Measurements from ENCODE around the gene SERPINB6. TPM values are rescaled to one million over a fixed set of nuclear protein-coding genes. Genes with fewer than 3 reads are reported as not detected.
"Not testable (repeated sequence)": the region's sequence is repeated elsewhere in the genome, so short reads cannot be mapped to it uniquely, and the experiment has no call there.

The SERPINB6 gene
- total RNA-seq, 1 experiment from 2014 or later: 68.0 TPM

DNA sequence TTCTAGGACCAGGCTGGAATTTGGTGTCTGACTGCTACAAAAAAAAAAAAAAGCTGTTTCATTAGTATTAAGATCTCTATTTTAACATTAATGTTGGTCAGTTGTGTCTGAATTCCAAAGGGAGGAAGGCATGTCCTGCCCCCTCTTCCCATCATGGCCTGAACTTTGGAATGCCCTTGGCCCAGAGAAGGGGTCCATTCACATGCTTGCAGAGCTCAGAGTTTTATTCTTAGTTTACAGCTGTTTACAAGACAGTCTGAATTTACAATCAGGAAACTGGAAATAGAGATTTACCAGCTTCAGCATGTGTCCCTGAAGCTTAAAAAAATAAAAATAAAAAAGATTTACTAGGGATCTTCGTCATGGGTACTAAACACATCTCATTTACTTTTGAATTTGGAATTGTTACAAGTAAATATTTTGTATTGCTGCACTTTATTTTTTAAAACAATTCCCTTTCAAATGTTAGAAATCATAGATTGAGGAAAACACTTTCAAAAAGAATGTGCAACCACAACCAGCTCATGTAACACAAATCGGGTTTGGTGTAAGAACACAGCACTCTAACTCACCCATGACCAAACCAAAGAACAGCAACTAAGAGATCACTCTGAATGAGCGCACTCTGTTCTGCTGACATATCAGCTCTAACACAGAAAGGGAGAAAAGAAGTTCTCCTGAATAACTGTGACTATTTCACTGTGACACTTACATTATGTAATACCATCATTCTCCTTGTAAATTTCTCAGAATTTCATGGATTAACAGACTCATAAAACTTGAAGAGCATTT lies 6.6 kb upstream of the SERPINB6 start:
- DNase-seq (ENCODE audit: low spot score): no peak

GRCh38 chr6:2977290-2977689 lies 5.9 kb upstream of the SERPINB6 start:
- DNase-seq (ENCODE audit: low spot score): no peak

DNA sequence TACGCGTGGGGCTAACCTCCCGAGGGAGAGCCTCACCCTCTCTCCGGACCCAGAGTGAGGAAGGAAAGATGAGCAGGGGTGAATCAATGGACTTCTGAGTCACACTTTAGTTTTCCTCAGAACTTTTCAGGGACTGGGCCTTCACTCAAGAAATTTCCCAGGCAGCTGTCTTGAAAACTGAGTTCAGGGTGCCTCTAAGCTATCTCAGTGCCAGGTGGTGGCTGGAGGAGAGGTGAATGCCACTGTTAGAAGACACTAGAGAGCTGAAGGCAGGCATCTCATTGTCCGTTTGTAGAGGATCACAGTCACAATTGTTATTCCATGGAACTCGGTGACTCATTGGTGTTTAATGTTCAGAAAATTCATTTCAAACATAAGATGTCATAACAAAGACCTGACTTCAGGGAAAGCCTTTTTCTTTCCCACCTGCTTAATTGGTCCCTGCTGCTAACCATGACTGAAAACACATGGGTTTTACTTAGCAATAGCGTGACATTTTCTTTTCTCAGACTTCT lies 5.3 kb upstream of the SERPINB6 start:
- no peak for DNase-seq (ENCODE audit: low spot score)

GRCh38 chr6:2976060-2976459 lies 4.7 kb upstream of the SERPINB6 start:
- DNase-seq (ENCODE audit: low spot score): no peak

GRCh38 chr6:2973676-2974075 lies 2.3 kb upstream of the SERPINB6 start:
- DNase-seq (ENCODE audit: low spot score): no peak

GRCh38 chr6:2973180-2973579 lies 1.8 kb upstream of the SERPINB6 start:
- not testable (repeated sequence) for DNase-seq (ENCODE audit: low spot score)

DNA sequence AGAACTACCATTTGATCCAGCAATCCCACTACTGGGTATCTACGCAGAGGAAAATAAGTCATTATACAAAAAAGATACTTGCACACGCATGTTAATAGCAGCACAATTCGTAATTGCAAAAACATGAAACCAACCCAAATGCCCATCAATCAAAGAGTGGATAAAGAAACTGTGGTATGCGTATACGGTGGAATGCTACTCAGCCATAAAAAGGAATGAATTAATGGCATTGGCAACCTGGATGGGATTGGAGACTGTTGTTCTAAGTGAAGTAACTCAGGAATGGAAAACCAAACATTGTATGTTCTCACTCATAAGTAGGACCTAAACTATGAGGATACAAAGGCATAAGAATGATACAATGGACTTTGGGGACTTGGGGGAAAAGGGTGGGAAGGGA lies 1.3 kb upstream of the SERPINB6 start:
- not testable (repeated sequence) for DNase-seq (ENCODE audit: low spot score)

GRCh38 chr6:2972219-2972487 lies 786 bp upstream of the SERPINB6 start:
- DNase-seq (ENCODE audit: low spot score): not testable (repeated sequence)

GRCh38 chr6:2970753-2971419 lies 481 bp downstream of the SERPINB6 start:
- peak; percentile 54 for DNase-seq (ENCODE audit: low spot score)

- DNase-seq (ENCODE audit: low spot score): no peak
Observed at GRCh38 chr6:2970034-2970685, 1.2 kb downstream of the SERPINB6 start.

DNA sequence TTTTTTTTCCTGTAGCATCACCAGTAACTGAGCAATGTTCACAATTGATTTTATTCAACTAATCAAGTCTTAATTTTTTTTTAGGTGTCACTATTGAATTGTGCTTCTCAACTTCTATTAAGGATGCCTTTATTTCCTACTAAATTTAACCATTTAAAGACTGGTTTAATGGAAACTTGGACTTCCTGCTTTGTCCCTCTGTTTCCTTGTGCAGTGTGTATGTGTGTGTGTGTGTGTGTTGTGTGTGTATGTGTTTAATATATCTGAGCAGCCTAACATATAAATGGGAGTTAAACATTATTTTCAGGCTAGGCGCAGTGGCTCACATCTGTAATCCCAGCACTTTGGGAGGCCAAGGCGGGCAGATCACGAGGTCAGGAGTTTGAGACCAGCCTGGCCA lies 1.8 kb downstream of the SERPINB6 start:
- no peak for DNase-seq (ENCODE audit: low spot score)

- no peak for DNase-seq (ENCODE audit: low spot score)
Observed at GRCh38 chr6:2968600-2969135, 2.7 kb downstream of the SERPINB6 start.

GRCh38 chr6:2967936-2968335 lies 3.4 kb downstream of the SERPINB6 start:
- no peak for DNase-seq (ENCODE audit: low spot score)

DNA sequence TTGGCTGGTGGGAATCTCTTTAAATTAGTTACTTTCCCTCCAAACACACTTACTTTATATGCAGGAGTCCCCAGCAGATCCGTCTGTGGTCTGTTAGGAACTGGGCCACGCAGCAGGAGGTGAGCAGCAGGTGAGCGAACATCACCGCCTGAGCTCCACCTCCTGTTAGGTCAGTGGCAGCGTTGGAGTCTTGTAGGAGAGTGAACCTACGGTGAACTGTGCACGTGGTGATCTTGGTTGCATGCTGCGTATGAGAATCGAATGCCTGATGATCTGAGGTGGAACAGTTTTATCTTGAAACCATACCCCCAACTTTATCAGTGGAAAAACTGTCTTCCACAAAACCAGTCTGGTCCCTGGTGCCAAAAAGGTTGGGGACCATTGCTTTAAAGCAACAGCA lies 5.0 kb downstream of the SERPINB6 start:
- DNase-seq (ENCODE audit: low spot score): peak; percentile 7

DNA sequence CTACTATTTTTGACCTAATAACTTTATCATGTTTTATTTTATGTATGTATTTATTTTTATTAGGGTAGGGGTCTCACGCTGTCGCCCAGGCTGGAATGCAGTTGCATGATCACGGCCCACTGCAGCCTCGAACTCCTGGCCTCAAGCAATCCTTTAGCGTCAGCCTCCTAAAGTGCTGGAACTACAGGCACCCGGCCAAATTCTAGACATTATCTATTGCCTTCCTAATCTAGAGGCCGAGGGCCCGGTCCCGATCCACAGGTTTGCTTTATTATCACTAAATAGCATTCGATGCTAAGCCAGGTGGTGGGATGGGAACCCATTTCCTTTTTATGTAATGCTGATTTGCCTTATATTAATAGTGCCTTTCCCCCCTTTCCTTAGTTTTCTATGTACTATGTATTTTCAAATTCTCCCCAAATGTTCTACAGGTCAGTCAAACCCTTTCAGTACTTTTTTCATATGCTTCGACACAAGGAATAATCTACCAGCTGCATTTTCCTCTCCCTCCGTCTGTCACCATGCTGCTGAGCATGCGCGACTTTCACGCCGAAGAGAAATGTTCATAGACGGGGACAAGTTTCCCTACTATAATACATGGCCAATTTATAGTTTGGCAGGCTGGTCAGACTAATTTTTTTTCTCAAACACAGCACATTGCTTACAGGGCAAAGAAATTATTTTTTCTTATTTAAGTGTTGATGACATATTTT lies 6.4 kb downstream of the SERPINB6 start:
- DNase-seq (ENCODE audit: low spot score): no peak

- no peak for DNase-seq (ENCODE audit: low spot score)
Observed at GRCh38 chr6:2963756-2964155, 7.6 kb downstream of the SERPINB6 start.

DNA sequence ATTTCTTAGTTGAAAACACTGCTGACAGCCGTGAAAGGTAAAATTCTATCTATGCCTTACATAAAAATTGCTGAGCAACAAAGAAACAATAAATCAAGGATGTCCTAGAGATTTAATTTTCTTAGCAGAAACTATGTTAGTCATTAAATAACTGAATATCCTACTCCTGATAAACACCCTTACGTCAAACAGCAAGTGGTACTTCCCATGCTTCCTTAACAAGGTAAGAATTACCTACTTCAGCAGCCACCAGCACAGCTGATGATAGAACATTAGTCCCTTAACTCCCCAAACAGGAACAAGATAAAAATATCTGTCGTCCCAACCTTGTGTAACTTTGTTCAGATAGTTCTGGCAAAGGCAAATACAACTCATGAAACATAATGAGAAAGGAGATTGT lies 8.7 kb downstream of the SERPINB6 start:
- DNase-seq (ENCODE audit: low spot score): peak; percentile 24

DNA sequence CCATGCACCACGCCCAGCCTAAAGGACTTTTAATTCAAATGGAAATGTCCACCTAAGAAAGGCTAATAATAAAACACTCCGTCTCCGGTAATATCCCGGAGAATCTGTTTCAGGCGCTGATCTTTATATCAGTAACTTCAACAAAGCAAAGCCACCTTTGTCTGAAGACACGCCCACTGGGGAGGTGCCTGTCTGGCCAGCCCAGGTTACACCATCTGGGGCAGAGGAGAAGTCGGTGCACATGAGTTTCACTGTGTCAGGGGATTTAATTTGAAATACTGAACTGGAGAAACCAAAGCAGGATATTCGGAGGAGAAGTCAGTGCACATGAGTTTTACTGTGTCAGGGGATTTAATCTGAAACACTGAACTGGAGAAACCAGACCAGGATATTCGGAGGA lies 9.4 kb downstream of the SERPINB6 start:
- DNase-seq (ENCODE audit: low spot score): peak; percentile 84

DNA sequence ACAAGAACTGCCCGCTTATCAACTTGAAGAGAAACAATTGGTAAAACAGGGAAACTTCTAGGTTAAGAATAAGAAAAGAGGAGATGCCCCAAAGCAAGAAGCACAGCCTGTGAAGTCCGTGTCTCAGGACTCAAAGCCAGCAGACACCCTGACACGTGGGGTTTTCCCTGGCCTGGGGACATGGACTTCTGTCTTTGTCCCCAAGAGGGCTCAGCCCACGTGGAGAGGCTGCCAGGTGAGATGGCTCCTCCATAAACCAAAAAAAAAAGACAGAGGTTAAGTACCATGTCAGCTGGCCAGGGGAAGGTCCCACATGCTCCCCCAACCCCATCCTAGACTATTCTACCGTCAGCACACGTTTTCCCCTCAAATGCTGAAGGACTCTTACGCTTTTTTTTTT lies 9.9 kb downstream of the SERPINB6 start:
- peak; percentile 74 for DNase-seq (ENCODE audit: low spot score)

DNA sequence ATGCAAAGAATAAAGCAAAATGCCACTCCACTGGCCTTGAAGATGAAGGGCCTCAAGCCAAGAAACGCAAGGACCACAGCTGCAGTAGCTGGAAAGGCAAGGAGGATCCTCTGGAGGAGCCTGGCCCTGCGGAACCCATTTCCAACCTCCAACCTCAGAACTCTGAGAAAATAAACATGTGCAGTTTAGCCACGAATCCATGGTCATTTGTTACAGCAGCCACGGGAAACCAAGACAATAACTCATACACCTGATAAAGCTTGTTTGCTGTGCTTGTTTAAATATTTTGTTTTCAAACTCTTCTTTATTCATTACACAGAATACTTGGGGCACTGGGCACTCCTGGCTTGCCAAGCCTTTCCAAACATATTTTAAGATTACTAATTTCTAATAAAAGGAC lies 10.4 kb downstream of the SERPINB6 start:
- DNase-seq (ENCODE audit: low spot score): no peak

DNA sequence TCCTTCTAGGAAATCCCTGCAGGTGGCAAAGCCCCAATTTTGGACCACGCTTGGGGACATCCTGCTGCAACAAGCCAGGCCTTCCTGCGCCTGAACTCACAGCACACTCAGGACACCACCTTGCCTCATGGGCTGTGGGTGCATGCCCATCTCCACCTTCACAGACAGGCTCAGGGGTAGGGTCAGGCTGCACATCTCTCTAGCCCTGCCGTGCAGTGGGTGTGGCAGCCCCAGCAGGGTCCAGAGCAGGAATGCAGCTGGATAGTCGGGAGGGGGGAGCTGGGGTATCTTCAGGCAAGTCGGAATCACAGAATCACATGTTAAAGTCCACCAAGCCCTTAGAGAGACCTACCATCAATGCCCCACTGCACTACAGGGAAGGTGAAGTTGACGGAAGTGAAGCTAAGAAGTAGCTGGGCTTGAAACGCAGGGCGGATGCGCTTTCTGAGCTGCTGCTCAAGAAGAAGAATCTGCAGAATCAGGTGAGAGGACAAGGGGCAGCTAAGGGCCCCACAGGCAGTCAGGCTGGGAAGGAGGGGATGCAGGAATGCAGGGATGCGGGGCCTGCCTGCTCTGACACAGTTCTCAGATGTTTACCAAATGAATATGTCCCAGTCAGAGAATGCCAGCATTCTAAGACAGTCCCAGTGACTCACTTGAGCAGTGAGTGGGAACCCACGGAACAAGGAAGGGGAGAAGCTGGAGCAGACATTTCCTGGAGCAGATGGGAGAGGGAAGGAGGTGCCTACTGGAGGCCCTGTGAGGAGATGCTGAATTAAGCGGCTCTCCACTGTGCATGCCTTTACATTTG lies 11.3 kb downstream of the SERPINB6 start:
- peak; percentile 60 for DNase-seq (ENCODE audit: low spot score)
